ENCODE measurements around the gene ZDHHC7.

Gene ZDHHC7

DNA sequence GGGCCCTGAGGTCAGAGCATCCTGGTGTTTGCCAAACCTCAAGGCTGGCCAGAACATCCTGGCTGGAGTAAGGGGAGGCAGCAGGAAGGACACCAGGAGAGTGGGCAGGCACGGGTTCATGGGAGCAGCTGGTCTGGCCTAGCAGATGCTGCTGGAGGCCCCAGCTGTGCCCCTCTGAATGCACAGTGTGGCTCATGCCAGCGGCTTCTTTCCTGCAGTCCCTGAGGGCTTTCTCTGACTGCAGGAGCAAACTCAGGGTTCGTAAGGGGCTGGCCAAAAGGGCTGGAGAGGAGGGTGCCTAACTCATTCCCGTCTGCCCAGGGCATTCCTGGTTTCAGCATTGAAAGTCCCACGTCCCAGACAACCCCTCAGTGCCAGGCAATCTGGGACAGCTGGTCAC lies 78.7 kb downstream of the ZDHHC7 start:
- Mint-ChIP-seq H3K4me1 (peaks cover 4% of the 10 kb centered on the region), H3K27me3 (no peaks in the 10 kb centered on the region), H3K4me3 (no peak overlapping the region), H3K36me3 (no peaks in the 10 kb centered on the region), H3K27ac (no peak overlapping the region), H3K9me3 (no peaks in the 10 kb centered on the region)

DNA sequence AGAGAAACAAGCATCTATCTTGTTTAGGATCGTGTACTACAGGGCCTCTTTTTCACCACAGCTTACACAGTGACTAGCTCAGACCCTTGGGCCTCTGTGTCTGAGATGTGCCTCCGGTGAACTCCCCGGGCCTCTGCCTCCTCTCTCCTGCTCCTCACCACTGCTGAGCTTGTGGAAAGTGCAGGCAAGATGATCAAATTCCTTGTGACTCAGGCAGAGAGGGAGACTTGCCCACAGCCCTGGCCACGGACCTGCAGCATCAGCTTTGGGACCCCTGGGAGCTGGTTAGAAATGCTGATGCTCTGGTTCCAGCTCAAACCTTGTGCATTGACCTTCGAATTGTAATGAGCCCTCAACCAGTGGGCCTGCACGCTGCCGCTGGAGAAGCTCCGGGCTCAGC lies 79.8 kb downstream of the ZDHHC7 start:
- Mint-ChIP-seq H3K27ac (no peak overlapping the region), H3K36me3 (no peaks in the 10 kb centered on the region)

DNA sequence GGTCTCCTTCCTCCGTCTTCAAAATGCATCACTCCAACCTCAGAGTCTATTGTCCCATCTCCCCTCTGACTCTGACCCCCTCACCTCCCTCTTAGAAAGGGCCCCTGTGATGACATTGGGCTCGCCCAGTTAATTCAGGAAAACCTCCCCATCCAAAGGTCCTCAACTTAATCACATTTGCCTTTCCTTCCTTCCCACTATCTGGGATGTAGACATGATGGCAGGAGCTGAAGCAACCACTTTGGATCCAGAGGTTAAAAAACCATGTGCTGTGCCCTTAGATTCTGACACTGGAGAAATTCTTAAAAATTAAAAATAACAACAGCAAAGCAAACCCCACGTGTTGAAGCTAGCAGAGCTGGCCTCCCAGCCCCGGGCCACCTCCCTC lies 80.2 kb downstream of the ZDHHC7 start:
- no peaks in the 10 kb centered on the region for H3K9me3 Mint-ChIP-seq
- H3K27ac Mint-ChIP-seq: peak overlapping the region; percentile 46
- no peak overlapping the region for H3K4me3 Mint-ChIP-seq
- H3K27me3 Mint-ChIP-seq: no peaks in the 10 kb centered on the region
- H3K4me1 Mint-ChIP-seq: peaks cover 4% of the 10 kb centered on the region
- no peaks in the 10 kb centered on the region for H3K36me3 Mint-ChIP-seq

More for the DNA sequence above, 79.8 kb downstream of the ZDHHC7 start:
- peaks cover 4% of the 10 kb centered on the region for H3K4me1 Mint-ChIP-seq
- H3K9me3 Mint-ChIP-seq: no peaks in the 10 kb centered on the region
- no peaks in the 10 kb centered on the region for H3K27me3 Mint-ChIP-seq
- H3K4me3 Mint-ChIP-seq: no peak overlapping the region

DNA sequence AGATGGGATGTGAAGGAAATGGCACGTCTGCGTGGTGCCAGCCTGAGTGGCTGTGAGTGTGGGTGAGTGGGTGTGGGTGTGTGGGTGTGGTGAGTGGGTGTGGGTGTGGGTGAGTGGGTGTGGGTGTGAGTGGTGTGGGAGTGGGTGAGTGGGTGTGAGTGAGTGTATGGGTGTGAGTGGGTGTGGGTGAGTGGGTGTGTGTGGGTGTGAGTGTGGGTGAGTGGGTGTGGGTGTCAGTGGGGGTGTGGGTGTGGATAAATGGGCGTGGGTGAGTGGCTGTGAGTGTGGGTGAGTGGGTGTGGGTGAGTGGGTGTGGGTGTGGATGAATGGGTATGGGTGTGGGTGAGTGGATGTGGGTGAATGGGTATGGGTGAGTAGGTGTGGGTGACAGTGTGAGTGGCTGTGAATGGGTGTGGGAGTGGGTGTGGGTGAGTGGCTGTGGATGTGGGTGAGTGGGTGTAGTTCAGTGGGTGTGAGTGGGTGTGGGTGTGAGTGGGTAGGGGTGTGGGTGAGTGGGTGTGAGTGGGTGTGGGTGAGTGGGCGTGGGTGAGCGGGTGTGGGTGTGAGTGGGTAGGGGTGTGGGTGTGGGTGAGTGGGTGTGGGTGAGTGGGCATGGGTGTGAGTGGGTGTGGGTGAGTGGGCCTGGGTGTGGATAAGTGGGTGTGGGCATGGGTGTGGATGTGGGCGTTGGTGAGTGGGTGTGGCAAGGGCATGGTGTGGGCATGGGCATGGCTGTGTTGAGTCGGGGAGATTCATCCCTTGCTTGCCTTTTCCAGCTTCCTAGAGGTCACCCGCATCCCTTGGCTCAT lies 80.8 kb downstream of the ZDHHC7 start:
- Mint-ChIP-seq H3K4me3 (no peak overlapping the region), H3K36me3 (no peaks in the 10 kb centered on the region), H3K27me3 (no peaks in the 10 kb centered on the region), H3K4me1 (peaks cover 4% of the 10 kb centered on the region), H3K27ac (peak overlapping the region; percentile 81), H3K9me3 (no peaks in the 10 kb centered on the region)

DNA sequence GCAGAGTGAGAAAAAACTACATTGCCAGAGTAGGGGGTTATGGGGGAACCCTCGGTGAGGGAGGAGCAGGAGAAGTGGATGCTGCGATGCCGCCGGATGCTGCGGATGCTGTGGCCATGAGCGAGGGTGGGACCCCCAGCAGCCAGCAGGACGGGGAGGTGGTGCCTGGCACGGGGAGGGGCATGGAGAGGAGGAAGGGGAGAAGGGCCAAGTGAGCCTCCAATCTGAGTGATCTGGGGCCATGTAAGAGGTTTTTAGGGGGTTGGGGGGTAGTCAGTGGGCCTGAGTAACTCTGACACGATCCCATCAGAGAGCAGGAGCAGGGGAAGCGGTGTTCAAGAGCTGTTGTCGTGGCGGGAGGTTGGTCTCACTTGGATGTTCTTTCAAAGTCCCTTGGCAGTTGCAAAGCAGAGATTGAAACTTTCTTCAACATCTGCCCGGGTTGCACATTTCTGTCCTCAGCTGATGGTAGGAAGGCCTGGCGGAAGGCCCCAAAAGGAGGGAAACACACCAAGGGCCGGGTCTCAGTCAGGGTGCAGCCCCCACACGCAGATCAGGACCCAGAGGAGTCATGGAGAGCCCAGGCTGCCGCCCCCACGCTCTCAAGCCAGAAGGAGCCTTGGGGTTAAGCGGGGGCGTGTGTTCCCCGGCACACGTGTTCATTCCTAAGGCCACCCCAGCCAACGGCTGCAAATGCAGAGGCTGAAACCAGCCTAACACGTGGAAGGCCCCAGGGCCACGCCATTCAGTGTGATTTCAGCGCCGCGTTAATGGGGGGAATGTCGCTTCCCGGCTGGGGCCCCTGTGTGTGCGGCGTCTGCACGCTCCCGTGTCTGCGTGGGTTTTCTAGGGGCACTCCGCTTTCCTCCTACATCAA lies 81.7 kb downstream of the ZDHHC7 start:
- peak overlapping the region; percentile 81 for H3K27ac Mint-ChIP-seq
- peaks cover 4% of the 10 kb centered on the region for H3K4me1 Mint-ChIP-seq
- H3K9me3 Mint-ChIP-seq: no peaks in the 10 kb centered on the region
- H3K27me3 Mint-ChIP-seq: no peaks in the 10 kb centered on the region
- no peak overlapping the region for H3K4me3 Mint-ChIP-seq
- no peaks in the 10 kb centered on the region for H3K36me3 Mint-ChIP-seq

DNA sequence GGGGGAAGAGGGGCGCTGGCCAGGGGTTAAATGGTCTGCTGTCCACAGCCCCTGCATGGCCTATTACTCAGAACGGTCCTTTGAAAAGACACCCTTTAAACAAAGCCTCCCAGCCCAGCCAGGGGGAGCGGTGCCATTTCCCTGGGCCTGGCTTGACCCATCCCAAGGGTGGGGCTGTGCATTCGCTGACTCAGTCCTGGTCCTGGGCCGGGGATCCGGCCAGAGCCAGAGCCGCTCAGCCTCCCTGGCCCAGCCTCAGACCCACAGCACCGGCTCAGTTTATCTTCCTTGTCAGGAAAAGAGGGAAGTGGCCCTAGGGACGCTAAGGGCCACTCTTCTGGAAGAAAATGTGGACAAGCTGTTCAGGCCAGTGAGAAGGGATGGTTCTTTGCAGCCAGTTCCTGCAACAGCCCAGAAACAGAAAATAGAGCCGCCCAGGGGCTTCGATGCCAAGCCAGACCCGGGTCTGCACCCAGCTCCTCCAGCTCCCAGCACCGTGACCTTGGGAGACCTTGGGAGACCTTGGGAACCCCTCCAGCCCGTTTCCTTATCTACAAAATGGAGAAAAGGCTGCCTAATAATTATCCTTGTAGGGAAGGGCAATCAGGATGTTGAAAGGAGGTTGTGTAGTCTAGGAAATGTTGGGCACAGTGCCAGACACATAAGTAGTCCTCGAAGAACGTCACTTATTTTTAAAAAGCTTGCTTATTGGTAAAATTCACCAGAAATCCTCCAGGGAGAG lies 82.5 kb downstream of the ZDHHC7 start:
- no peaks in the 10 kb centered on the region for H3K36me3 Mint-ChIP-seq
- no peak overlapping the region for H3K27ac Mint-ChIP-seq
- no peak overlapping the region for H3K4me3 Mint-ChIP-seq
- H3K27me3 Mint-ChIP-seq: no peaks in the 10 kb centered on the region
- H3K4me1 Mint-ChIP-seq: peaks cover 4% of the 10 kb centered on the region
- H3K9me3 Mint-ChIP-seq: no peaks in the 10 kb centered on the region

DNA sequence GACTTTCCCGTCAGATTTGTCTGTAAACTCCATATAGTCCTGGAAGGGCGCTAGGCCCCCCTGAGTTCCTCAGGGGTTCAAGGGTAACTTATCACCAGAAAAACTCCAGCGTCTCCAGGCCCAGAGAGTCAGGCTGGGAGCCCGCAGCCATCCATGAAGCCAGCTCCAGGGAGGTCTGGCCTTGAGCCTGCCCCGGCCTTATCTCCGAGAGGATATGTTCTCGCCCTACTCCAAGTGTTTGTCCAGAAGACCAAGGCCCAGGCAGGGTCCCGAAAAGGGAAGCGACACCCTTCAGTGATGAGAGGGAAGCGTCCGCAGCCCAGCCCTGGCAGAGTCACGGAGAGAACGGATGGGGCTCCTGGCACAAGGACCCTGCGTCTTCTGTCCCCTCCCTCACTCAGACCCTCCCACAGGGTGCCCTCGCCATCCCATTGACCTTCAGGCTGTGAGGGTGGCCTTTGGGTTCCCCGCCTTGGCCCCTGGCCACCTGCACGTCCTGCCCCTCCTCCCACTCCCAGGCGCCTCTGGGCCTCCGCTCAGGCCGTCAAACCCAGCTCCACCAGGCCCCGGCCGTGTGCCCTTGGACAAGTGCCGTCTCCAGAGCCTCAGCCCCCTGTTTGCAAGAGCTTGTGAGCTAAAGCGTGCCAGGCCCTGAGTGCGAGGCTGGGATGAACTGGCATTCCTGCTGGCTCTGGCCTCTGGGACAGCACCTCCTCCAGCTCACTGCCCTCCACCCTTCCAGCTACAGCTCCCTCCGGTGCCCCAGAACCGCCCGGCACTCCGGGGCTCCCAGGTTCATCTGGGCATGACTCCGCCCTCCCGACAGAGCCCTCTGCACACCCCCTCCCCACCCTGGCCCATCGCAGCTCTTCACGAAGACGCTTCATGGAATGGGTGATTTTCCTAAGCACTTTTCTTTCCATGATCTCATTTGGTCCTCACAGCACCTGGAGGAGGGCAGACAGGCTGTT lies 83.4 kb downstream of the ZDHHC7 start:
- Mint-ChIP-seq H3K36me3 (no peaks in the 10 kb centered on the region), H3K27ac (no peak overlapping the region), H3K4me3 (no peak overlapping the region), H3K27me3 (no peaks in the 10 kb centered on the region), H3K9me3 (no peaks in the 10 kb centered on the region), H3K4me1 (peaks cover 4% of the 10 kb centered on the region)

DNA sequence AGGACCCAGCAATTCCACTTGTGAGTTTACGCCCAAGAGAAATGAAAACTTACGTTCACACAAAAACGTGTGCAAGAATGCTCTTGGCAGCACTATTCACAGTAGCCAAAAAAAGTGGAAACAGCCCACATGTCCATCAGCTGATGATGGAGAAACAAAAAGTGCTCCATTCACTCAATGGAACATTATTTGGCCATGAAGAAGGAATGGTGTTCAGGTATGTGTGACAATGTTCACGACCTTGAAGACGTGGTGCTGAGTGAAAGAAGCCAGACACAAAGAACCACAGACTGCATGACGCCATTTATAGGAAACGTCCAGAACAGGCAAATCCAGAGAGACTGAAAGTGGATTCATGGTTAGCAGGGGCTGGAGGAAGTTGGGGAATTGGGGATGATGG lies 84.9 kb downstream of the ZDHHC7 start:
- no peak overlapping the region for H3K4me3 Mint-ChIP-seq
- no peaks in the 10 kb centered on the region for H3K36me3 Mint-ChIP-seq
- H3K27me3 Mint-ChIP-seq: no peaks in the 10 kb centered on the region
- peaks cover 4% of the 10 kb centered on the region for H3K4me1 Mint-ChIP-seq
- no peak overlapping the region for H3K27ac Mint-ChIP-seq
- no peaks in the 10 kb centered on the region for H3K9me3 Mint-ChIP-seq

DNA sequence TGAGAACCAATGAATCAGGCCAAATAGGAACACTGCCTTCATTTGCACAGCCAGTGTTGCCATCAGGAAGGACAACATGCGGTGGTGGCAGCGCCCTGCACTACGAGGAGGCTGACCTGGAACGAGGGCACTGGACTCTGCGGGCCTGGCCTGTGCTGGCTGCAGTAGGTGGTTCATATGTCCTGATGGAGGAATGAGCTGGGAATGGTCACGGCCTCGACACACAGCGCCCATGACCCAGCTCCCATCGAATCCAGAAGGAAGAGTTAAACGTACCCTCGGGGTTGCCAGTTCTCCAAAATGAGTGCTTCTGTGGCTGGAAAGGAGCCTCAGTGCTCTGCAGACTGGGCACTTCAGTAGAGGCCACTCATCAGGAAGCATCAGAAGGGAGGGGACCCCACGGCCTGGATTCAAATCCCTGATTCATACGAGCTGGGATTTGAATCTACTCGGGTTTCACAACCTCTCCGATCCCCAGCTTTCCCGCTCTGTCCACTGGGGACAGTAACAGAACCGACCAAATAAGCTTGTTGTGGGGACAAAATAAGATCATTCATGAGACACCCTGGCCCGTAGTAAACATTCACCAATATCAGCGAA lies 85.5 kb downstream of the ZDHHC7 start:
- Mint-ChIP-seq H3K4me3 (no peak overlapping the region), H3K27me3 (no peaks in the 10 kb centered on the region), H3K4me1 (peaks cover under 1% of the 10 kb centered on the region), H3K27ac (no peak overlapping the region), H3K9me3 (no peaks in the 10 kb centered on the region), H3K36me3 (no peaks in the 10 kb centered on the region)

DNA sequence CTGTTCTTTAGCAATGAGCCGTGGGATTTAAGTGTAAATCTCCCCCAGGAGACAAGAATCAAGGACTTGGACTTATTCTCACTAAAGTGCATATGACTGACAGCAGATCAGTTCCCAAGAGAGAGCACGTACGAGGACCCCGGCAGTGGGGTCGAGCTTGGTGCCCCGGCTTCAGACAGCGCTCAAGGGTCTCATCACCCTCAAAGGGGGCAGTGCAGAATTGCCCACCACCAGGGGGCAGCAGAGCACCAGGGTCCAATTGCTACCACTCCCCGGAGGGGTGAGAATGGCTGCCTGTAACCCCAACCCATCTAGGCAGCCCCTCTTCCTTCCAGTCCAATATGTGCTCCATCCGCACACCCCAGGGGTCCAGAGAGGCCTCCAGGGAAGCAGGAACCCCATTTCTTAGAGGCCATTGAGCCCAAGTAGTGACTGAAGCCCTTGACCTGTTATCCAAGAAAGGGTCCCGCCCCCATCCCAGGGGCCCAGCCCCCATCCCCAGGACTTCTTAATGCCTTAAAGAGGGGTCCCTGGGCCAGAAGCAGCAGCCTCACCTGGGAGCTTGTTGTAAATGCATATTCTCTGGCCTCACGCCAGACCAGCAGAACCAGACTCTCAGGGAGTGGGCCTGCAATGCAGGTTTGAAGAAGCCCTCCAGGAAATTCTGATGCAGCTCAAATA lies 86.1 kb downstream of the ZDHHC7 start:
- no peak overlapping the region for H3K27ac Mint-ChIP-seq
- H3K36me3 Mint-ChIP-seq: no peaks in the 10 kb centered on the region
- no peaks in the 10 kb centered on the region for H3K9me3 Mint-ChIP-seq
- no peaks in the 10 kb centered on the region for H3K4me1 Mint-ChIP-seq
- H3K4me3 Mint-ChIP-seq: no peak overlapping the region
- H3K27me3 Mint-ChIP-seq: no peaks in the 10 kb centered on the region

DNA sequence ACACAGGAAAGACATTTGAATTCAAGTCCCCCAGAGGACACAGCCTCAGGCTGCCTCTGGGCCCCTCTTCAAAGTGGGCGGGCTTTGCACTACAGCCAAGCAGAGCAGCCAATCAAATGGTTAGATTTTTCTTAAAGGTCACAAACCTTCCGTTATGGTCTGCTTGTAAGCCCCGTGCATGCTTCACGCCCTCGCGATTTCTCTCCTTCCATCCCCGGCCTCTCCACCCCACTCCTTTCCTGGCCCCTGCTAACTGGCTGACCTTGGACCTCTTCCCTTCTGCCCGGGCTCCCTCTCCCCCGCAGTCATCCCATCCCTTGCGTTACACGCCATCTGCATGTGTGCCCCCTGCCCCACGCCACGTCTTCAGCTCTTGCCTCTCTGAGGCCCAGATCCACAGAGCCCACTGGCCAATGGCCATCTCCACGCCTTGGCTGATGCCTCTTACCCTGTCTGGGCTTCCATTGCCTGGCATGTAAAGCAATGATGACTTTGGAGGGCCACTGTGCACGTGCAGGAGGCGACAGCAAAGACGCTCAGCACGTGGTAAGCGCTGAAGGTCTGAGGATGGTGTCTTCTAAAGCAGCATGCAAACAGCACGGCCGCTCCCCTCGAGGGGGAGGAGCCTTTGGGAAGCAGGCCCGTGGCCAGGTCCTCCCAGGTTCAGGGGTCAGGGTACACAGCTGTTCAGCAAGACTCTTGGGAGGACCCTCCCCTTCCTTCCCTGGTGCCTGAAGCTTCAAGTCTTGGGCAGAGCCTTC lies 86.8 kb downstream of the ZDHHC7 start:
- no peak overlapping the region for H3K4me3 Mint-ChIP-seq
- H3K36me3 Mint-ChIP-seq: no peaks in the 10 kb centered on the region
- H3K27me3 Mint-ChIP-seq: no peaks in the 10 kb centered on the region
- H3K9me3 Mint-ChIP-seq: no peaks in the 10 kb centered on the region
- no peak overlapping the region for H3K27ac Mint-ChIP-seq
- H3K4me1 Mint-ChIP-seq: no peaks in the 10 kb centered on the region

All from activated naive CD4-positive, alpha-beta T cell treated with anti-CD3 and anti-CD28 coated beads, Interleukin-2, amount 50 U/mL, for 24 hours (primary cell).